Right ventricle myocardium inferior (tissue), 1 donor: ENCODE results near the gene MGAT3. TPM values are rescaled to one million over a fixed set of nuclear protein-coding genes. Genes with fewer than 3 reads are reported as not detected.

Experiments
- ATAC-seq: fragments of 200-7000 bp; cut with Tn5 transposase; one replicate; pipeline ENCODE4 v1.9.1; 2020; ENCODE audit warnings: mild to moderate bottlenecking, moderate library complexity
- DNase-seq: peaks from one replicate; pipeline ENCODE4 v3.0.0; 2021; ENCODE audit errors: missing footprints
- intact Hi-C: fragments of 100-400 bp; cut with DNase I; formaldehyde crosslinking; loops from one replicate; pipeline ENCODE4 v1.11.0; 2022
- total RNA-seq: library from RNA; stranded (reverse); fragmentation: NEBNext Ultra II Directional; extraction: Animal tissue kit (Norgen Biotek cat#: 25700); gene quantifications from one replicate; pipeline ENCODE4 v1.2.1, GENCODE V29; 2021
- donor health status: DM: no; HTN: yes; CAD: no; lungs with severe emphysema.

MGAT3 gene
- total RNA-seq, 1 donor from 2014 or later: 5.9 TPM

- DNase-seq (no peak), ATAC-seq (peak; percentile 10)
- intact Hi-C loops: no loop called here
Measured at GRCh38 chr22:39466228-39467006, 9.6 kb downstream of the MGAT3 start.

DNA sequence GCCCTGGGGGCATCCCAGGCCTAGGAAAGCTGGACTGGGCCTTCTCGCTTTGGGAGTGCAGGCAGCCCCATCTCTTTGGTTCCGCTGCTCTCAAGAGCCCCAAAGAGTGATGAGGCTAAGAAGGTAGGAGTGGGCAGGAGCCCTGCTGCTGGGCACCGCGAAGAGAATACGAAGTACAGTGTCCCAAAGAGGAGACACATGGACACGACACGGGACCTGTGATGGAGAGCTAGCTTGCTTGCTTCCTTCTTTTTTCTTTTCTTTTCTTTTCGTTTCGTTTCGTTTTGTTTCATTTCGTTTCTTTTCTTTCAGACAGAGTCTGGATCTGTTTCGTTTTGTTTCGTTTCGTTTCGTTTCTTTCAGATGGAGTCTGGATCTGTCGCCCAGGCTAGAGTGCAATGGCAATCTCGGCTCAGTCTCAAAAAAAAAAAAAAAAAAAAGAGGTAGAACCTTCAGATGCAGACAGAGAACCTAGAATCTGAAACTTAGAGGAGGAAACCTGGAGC is 10.6 kb downstream of the MGAT3 start:
- intact Hi-C loops: no loop called here
- DNase-seq (no peak), ATAC-seq (no peak)

DNA sequence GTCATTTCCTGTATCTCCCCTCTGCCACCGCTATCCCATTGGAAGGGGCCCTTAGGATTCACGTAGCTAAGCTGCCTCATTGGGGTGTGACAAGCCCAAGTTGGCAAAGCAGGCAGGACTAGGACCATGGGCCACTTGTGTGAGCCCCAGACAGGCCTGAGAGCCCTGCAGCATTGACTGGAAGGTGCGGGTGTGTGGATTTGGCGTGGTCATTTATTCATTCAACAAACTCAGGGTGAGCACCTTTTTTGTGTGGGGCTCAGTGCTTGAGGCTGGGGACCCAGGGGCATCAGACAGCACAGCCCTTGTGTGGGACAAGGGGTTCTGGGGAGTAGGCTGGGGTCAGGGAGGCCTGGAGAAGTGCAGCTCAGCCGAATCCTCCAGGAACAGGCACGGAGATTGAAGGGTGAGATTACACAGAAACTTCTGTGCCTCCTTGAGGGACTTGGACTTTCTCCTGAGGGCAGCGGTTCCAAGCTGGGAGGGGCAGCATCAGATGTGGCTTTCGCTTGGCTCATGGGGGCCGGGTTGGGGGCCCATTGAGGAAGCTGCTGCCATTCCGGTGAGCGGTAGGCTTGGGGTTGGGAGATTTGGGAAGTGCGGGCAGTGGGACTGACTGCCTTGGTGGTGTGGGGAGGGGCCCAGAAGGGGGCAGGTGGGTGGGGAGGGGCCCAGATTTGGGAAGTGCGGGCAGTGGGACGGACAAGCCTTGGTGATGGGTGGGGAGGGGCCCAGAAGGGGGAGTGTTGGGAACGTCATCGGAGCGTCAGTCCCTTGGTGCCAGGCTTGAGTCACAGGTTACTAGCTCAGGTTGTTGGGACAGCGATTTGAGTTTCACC is 11.9 kb downstream of the MGAT3 start:
- DNase-seq (no peak), ATAC-seq (no peak)
- intact Hi-C loops: no loop called here

GRCh38 chr22:39469326-39469680 is 12.5 kb downstream of the MGAT3 start:
- intact Hi-C loops: no loop called here
- DNase-seq (no peak), ATAC-seq (no peak)

DNA sequence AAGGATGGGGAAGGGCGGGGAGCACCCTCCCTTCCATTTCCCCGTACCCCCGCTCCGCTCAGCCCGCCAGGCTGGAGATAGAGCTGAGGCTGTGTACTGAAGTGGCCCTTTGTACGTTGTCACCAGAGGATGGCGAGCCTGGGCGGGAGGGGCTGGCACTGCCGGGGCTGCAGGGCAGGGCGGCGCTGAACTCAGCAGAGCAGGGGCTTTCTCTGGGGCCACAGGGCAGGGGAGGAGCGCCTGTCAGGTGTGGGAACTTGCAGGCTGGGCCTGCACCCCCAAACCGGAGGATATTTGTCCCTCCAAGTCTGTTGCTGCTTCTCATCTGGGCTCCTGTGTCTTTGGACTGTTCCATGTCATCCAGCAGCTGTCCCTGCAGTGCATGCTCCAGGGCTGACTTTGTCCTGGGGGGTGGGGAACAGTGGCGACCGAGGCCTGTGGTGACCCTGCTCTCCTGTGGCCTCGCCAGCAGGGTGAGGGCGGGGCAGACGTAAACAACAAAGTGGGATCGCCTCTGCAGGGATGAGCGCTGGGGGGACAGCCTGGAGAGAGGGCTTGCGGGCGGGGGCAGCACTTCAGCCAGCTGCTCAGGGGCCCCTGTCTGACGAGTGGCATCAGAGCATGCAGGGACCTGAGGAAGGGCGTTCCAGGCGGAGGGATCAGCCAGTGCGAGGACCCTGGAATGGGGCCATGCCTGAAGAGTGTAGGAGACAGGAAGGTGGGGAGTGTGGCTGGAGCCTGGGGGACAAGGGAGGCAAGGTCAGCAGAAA is 13.1 kb downstream of the MGAT3 start:
- no peak for DNase-seq
- intact Hi-C loops: no loop called here
- no peak for ATAC-seq

GRCh38 chr22:39470451-39471291 is 13.9 kb downstream of the MGAT3 start:
- ATAC-seq (no peak), DNase-seq (no peak)
- intact Hi-C loops: no loop called here

- intact Hi-C loops: no loop called here
- no peak for DNase-seq
- ATAC-seq: peak; percentile 43
Measured at GRCh38 chr22:39471381-39472141, 14.7 kb downstream of the MGAT3 start.

DNA sequence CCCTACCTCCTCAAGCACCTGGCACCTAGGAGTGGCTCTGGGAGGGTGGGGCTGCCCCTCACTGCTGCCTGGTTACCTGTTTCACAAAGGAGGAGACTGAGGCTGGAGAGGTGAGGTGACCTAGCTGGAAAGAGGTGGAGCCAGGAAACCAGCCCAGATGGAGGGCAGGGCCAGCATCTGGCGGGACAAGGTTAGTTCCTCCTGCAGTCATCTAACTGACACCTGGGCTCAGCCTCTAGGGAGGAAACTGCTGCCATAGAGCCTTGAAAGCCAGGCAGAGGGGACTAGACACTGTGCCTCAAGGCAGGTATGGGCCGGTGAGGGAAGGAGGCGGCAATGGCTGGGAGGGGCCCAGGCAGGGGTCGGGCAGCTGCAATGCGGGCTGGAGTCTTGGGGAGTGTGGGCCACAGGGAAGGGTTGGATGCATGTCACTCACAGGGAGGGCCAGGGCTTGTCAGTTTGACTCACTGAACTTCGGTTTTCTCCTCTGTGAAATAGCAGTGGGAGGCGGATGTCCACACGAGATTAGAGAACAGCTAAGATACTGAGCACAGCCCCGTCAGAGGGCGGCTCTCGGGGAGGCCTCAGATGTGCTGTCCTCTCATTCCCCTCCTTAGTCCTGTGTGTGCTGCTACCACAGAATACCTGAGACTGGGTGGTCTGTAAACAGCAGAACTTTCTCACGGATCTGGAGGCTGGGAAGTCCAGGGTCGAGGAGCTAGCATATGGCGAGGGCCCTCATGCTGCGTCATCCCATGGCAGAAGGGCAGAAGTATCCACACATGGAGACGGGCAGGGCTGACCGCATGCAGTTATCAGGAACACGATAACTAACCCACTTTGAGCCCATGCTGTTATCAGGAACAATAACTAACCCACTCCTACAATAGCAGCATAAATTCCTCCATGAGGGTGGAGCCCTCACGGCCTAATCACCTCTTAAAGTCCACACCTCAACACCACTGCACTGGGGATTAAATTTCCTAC is 16.1 kb downstream of the MGAT3 start:
- ATAC-seq: no peak
- no peak for DNase-seq
- intact Hi-C loops: no loop called here

GRCh38 chr22:39473851-39474250 is 17.0 kb downstream of the MGAT3 start:
- intact Hi-C loops: no loop called here

GRCh38 chr22:39474351-39475111 is 17.7 kb downstream of the MGAT3 start:
- DNase-seq (no peak), ATAC-seq (no peak)
- intact Hi-C loops: no loop called here

More at GRCh38 chr22:39473851-39474250, 17.0 kb downstream of the MGAT3 start:
- ATAC-seq (no peak), DNase-seq (no peak)

- DNase-seq: no peak
- ATAC-seq: no peak
- intact Hi-C loops: no loop called here
Measured at GRCh38 chr22:39475337-39475736, 18.5 kb downstream of the MGAT3 start.

- no peak for DNase-seq
- intact Hi-C loops: no loop called here
- ATAC-seq: no peak
Measured at GRCh38 chr22:39475902-39476301, 19.1 kb downstream of the MGAT3 start.

- intact Hi-C loops: no loop called here
- DNase-seq (no peak), ATAC-seq (no peak)
Measured at GRCh38 chr22:39476664-39477063, 19.9 kb downstream of the MGAT3 start.

DNA sequence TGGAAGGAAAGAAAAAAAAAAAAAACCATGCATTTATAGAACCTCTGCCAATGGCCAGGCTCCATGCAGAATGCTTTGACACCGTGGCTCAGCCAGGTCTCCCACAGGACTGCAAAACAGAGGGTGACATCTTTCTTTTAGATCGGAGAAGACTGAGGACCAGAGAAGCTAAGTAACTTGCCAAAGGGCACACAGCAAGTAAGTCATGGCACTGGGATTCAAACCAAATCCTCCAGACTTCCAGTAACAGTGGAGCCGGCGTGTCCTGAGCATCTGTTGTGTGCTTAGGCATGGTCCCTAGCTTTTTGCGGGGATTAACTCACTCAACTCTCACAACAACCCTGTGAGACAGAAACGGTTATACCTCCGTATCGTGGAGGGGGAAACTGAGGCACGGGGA is 20.7 kb downstream of the MGAT3 start:
- intact Hi-C loops: no loop called here
- DNase-seq (no peak), ATAC-seq (no peak)

DNA sequence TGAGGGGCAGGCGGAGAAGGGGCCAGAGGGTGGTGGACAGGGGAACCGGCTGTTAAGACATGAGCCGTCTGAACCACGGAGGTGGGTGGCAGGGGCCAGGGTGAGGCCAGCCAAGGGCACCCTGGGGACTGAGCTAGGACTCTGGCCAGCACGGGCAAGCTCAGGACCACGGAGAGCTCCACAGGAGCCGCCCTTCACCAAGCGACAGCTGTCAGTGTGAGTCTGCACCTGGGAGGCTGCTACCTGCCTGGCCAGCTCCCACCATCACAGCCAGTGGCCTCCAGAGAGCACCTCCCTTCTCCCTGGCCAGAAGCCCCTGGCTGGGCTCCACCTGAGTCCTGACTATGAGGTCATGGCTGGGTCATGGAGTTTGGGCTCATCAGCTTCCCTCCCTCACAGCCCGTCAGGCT is 21.6 kb downstream of the MGAT3 start:
- DNase-seq (peak; percentile 31), ATAC-seq (peak; percentile 46)
- intact Hi-C loops: no loop called here

DNA sequence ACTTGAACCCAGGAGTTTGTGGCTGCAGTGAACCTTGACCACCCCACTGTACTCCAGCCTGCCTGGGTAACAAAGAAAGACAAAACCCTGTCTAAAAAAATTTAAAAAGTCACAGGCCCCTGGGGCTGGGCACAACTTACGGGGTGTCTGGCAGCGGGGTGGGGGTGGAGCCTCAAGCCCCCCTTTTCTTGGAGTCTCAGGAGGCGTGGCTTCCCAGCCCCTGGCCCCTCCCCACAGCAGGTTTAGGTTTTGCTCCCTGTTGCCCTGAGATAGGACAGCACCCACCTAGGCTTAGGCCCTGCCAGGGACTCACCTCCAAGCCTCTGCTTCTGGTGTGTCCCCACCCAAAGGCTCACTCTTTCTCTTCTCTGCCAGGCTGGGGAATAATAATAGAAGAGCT is 22.4 kb downstream of the MGAT3 start:
- ATAC-seq (no peak), DNase-seq (peak; percentile 44)
- intact Hi-C loops: no loop called here
